H9 (cell line): ENCODE data around the gene VWDE. TPM values are rescaled to one million over a fixed set of nuclear protein-coding genes. Genes with fewer than 3 reads are reported as not detected.

Experiments
- DNase-seq: peaks from one replicate; pipeline ENCODE4 v3.0.0-alpha.2; 2017
- H2AFZ ChIP-seq: one replicate; pipeline ENCODE4 v1.6.1; 2013; ENCODE audit warnings: mild to moderate bottlenecking, low read length, control low read depth, moderate library complexity
- H2AK5ac ChIP-seq: 2 replicates; pipeline ENCODE4 v1.6.1; 2013; ENCODE audit warnings: low read length, control low read depth, mixed read lengths; ENCODE audit not compliant: insufficient read length
- H2BK120ac ChIP-seq: one replicate; pipeline ENCODE4 v1.6.1; 2013; ENCODE audit warnings: low read depth, mild to moderate bottlenecking, low read length, control low read depth, inconsistent platforms; ENCODE audit not compliant: poor library complexity, severe bottlenecking
- H2BK12ac ChIP-seq: 2 replicates; pipeline ENCODE4 v1.6.1; 2013; ENCODE audit warnings: low read length, control low read depth, mixed read lengths, low read depth; ENCODE audit not compliant: insufficient read length
- H2BK15ac ChIP-seq: 2 replicates; pipeline ENCODE4 v1.6.1; 2013; ENCODE audit warnings: low read depth, low read length, control low read depth
- H2BK20ac ChIP-seq: one replicate; pipeline ENCODE4 v1.6.1; 2013; ENCODE audit warnings: low read depth, mild to moderate bottlenecking, low read length, control low read depth, inconsistent platforms; ENCODE audit not compliant: poor library complexity, severe bottlenecking
- H2BK5ac ChIP-seq: 2 replicates; pipeline ENCODE4 v1.6.1; 2013; ENCODE audit warnings: low read length, control low read depth, mixed read lengths; ENCODE audit not compliant: insufficient read length
- H3K14ac ChIP-seq: 2 replicates; pipeline ENCODE4 v1.6.1; 2013; ENCODE audit warnings: low read length, control low read depth; ENCODE audit not compliant: insufficient read depth
- H3K18ac ChIP-seq: 2 replicates; pipeline ENCODE4 v1.6.1; 2013; ENCODE audit warnings: low read depth, mild to moderate bottlenecking, mixed read lengths, low read length, control low read depth; ENCODE audit not compliant: insufficient read length
- H3K23ac ChIP-seq: 2 replicates; pipeline ENCODE4 v1.6.1; 2013; ENCODE audit warnings: low read length, control low read depth, mixed read lengths, low read depth; ENCODE audit not compliant: insufficient read length
- H3K23me2 ChIP-seq: 2 replicates; pipeline ENCODE4 v1.6.1; 2013; ENCODE audit warnings: low read depth, mild to moderate bottlenecking, mixed read lengths, low read length, control low read depth; ENCODE audit not compliant: insufficient read length, poor library complexity, severe bottlenecking
- H3K27ac ChIP-seq: 2 replicates; pipeline ENCODE4 v1.5.1; 2013; ENCODE audit warnings: low read length, control low read depth, mixed read lengths, low read depth; ENCODE audit not compliant: insufficient read length
- H3K27me3 ChIP-seq: 2 replicates; pipeline ENCODE4 v1.6.1; 2013; ENCODE audit warnings: low read length, control low read depth, inconsistent platforms; ENCODE audit not compliant: insufficient read depth
- H3K4ac ChIP-seq: 2 replicates; pipeline ENCODE4 v1.6.1; 2013; ENCODE audit warnings: low read depth, mild to moderate bottlenecking, control low read depth, inconsistent platforms, low read length, moderate library complexity
- H3K4me1 ChIP-seq: 2 replicates; pipeline ENCODE4 v1.6.1; 2013; ENCODE audit warnings: low read length, control low read depth, inconsistent platforms; ENCODE audit not compliant: insufficient read depth
- H3K4me2 ChIP-seq: 2 replicates; pipeline ENCODE4 v1.6.1; 2013; ENCODE audit warnings: low read length, control low read depth, mixed read lengths; ENCODE audit not compliant: insufficient read length, insufficient read depth
- H3K56ac ChIP-seq: 2 replicates; pipeline ENCODE4 v1.6.1; 2013; ENCODE audit warnings: low read depth, mild to moderate bottlenecking, mixed read lengths, low read length, control low read depth; ENCODE audit not compliant: insufficient read length
- H3K79me1 ChIP-seq: 2 replicates; pipeline ENCODE4 v1.6.1; 2013; ENCODE audit warnings: low read depth, mild to moderate bottlenecking, moderate library complexity, low read length, control low read depth, inconsistent platforms; ENCODE audit not compliant: insufficient read depth, poor library complexity, severe bottlenecking
- H3K79me2 ChIP-seq: 2 replicates; pipeline ENCODE4 v1.6.1; 2013; ENCODE audit warnings: low read length, control low read depth, inconsistent platforms; ENCODE audit not compliant: insufficient read depth
- H3K9ac ChIP-seq: 2 replicates; pipeline ENCODE4 v1.6.1; 2013; ENCODE audit warnings: low read length, control low read depth, mixed read lengths; ENCODE audit not compliant: insufficient read length; ENCODE audit errors: extremely low read depth
- H3K9me3 ChIP-seq: one replicate; pipeline ENCODE4 v1.6.1; 2013; ENCODE audit warnings: low read depth, low read length, inconsistent platforms; ENCODE audit not compliant: control insufficient read depth
- H3T11ph ChIP-seq: one replicate; pipeline ENCODE4 v1.6.1; 2013; ENCODE audit warnings: mild to moderate bottlenecking, low read length, control low read depth, inconsistent platforms
- H4K20me1 ChIP-seq: one replicate; pipeline ENCODE4 v1.6.1; 2013; ENCODE audit not compliant: control insufficient read depth, insufficient read length, insufficient read depth
- H4K5ac ChIP-seq: 2 replicates; pipeline ENCODE4 v1.6.1; 2013; ENCODE audit warnings: low read depth, mild to moderate bottlenecking, mixed read lengths, low read length, control low read depth; ENCODE audit not compliant: insufficient read length
- H4K8ac ChIP-seq: replicated peaks from 2 replicates; pipeline ENCODE4 v1.6.1; 2013; ENCODE audit warnings: low read length, control low read depth, mixed read lengths, low read depth; ENCODE audit not compliant: insufficient read length
- H4K91ac ChIP-seq: 2 replicates; pipeline ENCODE4 v1.6.1; 2013; ENCODE audit warnings: low read depth, mild to moderate bottlenecking, moderate library complexity, mixed read lengths, low read length, control low read depth; ENCODE audit not compliant: insufficient read length
- H3K27ac Mint-ChIP-seq, 3 experiments: 2 replicates in 2 of 3; 3 replicates in 1 of 3; pipeline ENCODE4 v1.8.0; 2020 to 2021; ENCODE audit warnings: mixed read lengths in 3 of 3, mild to moderate bottlenecking in 1 of 3, moderate library complexity in 1 of 3
- H3K27me3 Mint-ChIP-seq: 2 replicates; pipeline ENCODE4 v1.8.0; 2021; ENCODE audit warnings: low read depth, mild to moderate bottlenecking, moderate library complexity, mixed read lengths
- H3K36me3 Mint-ChIP-seq, 3 experiments: 2 replicates in 2 of 3; 3 replicates in 1 of 3; pipeline ENCODE4 v1.8.0; 2020 to 2021; ENCODE audit warnings: low read depth in 3 of 3, mixed read lengths in 3 of 3; ENCODE audit not compliant: insufficient read depth in 1 of 3
- H3K4me1 Mint-ChIP-seq, 2 experiments: 2 replicates each; pipeline ENCODE4 v1.8.0; 2020; ENCODE audit warnings: mixed read lengths in 2 of 2
- H3K4me3 Mint-ChIP-seq, 2 experiments: 2 replicates in 1 of 2; 3 replicates in 1 of 2; pipeline ENCODE4 v1.8.0; 2020 to 2021; ENCODE audit warnings: mild to moderate bottlenecking in 2 of 2, mixed read lengths in 2 of 2, moderate library complexity in 1 of 2
- H3K9me3 Mint-ChIP-seq, 2 experiments: 2 replicates in 1 of 2; 3 replicates in 1 of 2; pipeline ENCODE4 v1.8.0; 2020; ENCODE audit warnings: mild to moderate bottlenecking in 2 of 2, mixed read lengths in 2 of 2, moderate library complexity in 1 of 2
- CTCF ChIP-seq: fragments of 200-600 bp; sonication (generic); conservative IDR thresholded peaks from 3 replicates; pipeline ENCODE4 v1.8.0; 2021; ENCODE audit warnings: antibody characterized with exemption, mild to moderate bottlenecking
- WGBS: extraction: QIAGEN DNeasy Blood & Tissue Kit; methylation state at CpG from one replicate; pipeline ENCODE4 v1.1.7; 2013; ENCODE audit warnings: missing lambda C conversion rate, low lambda C conversion rate, mixed read lengths; ENCODE audit not compliant: insufficient read length; ENCODE audit errors: extremely low coverage; 5-methylcytosine and 5-hydroxymethylcytosine counted together
- total RNA-seq: library from RNA; stranded (reverse); gene quantifications from 2 replicates; pipeline ENCODE4 v1.2.1, GENCODE V29; 2021

VWDE gene
- total RNA-seq, 1 experiment from 2014 or later: 18.1 TPM

DNA sequence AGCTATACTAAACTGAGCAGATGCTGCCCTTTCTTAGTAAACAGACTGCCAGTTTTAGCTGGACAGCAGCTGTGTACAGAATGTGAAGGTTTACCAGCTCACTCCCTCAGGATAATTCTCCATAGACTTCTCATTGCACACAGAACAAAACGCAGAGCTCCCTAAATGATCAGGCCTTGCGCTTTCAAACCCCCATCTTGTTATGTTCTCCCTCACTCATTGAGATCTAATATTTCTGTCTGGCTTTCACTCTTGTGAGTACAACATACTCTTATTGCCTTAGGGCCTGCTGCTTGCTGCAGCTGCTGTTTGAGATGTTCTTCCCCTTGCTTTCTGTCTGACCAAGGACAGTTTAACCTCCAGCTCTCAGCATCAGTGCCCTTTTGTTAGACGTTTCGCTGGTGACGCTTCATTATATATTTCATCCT lies 17.3 kb downstream of the VWDE start:
- Histone ChIP-seq H2BK12ac (no peak overlapping the region), H2BK120ac (no peak overlapping the region), H3K14ac (no peak overlapping the region), H3T11ph (no peak overlapping the region), H4K8ac (no peak overlapping the region), H4K91ac (no peak overlapping the region), H3K23ac (no peak overlapping the region), H3K56ac (no peak overlapping the region), H3K23me2 (no peaks in the 10 kb centered on the region), H3K4me2 (no peak overlapping the region), H4K20me1 (no peaks in the 10 kb centered on the region), H4K5ac (no peak overlapping the region), H2BK15ac (no peak overlapping the region), H2AFZ (no peak overlapping the region), H2BK5ac (no peak overlapping the region), H2BK20ac (no peak overlapping the region), H3K27me3 (no peaks in the 10 kb centered on the region), H3K79me2 (no peaks in the 10 kb centered on the region), H3K4ac (no peak overlapping the region), H3K79me1 (no peaks in the 10 kb centered on the region), H3K27ac (no peak overlapping the region), H3K4me1 (no peaks in the 10 kb centered on the region), H2AK5ac (no peak overlapping the region), H3K9ac (no peak overlapping the region), H3K18ac (no peak overlapping the region), H3K9me3 (no peaks in the 10 kb centered on the region)
- no CpG with 5 or more reads among the region's 5 CpGs for WGBS
- Mint-ChIP-seq H3K36me3 (peaks cover 3 to 42% (median 26%) of the 10 kb centered on the region in 3 experiments; a peak in 5 of 7 replicates), H3K4me3 (no peak overlapping the region), H3K4me1 (peaks cover 4 to 9% of the 10 kb centered on the region in 2 experiments; a peak in 3 of 4 replicates), H3K9me3 (no peaks in the 10 kb centered on the region), H3K27ac (peak overlapping the region in 1 of 3 experiments; percentile 10; a peak in 2 of 7 replicates), H3K27me3 (no peaks in the 10 kb centered on the region)
- no peak for TF ChIP-seq CTCF
- no peak for DNase-seq
